ENCODE results near the gene DSCAML1. TPM values are rescaled to one million over a fixed set of nuclear protein-coding genes. Genes with fewer than 3 reads are reported as not detected.

The DSCAML1 gene
- total RNA-seq, 2 experiments from 2014 or later = 1.4 to 3.1 TPM

GRCh38 chr11:117701781-117702180 is 95.2 kb downstream of the DSCAML1 start:
- Mint-ChIP-seq H3K27ac (peak overlapping the region; percentile 5), H3K9me3 (no peaks in the 10 kb centered on the region), H3K4me3 (no peak overlapping the region), H3K36me3 (no peaks in the 10 kb centered on the region), H3K4me1 (peaks cover 7% of the 10 kb centered on the region), H3K27me3 (peaks cover 3% of the 10 kb centered on the region)
- peak; percentile 26 for ATAC-seq (ENCODE audit: low read depth)
- POLR2A ChIA-PET = no interaction called here
- no peak for DNase-seq

GRCh38 chr11:117700551-117700950 is 96.5 kb downstream of the DSCAML1 start:
- no peak overlapping the region for H3K4me3 Mint-ChIP-seq
- H3K4me1 Mint-ChIP-seq = peaks cover 7% of the 10 kb centered on the region
- DNase-seq (no peak), ATAC-seq (ENCODE audit: low read depth) (no peak)
- H3K36me3 Mint-ChIP-seq = no peaks in the 10 kb centered on the region
- POLR2A ChIA-PET = no interaction called here
- no peak overlapping the region for H3K27ac Mint-ChIP-seq
- no peaks in the 10 kb centered on the region for H3K9me3 Mint-ChIP-seq
- H3K27me3 Mint-ChIP-seq = peaks cover 3% of the 10 kb centered on the region

GRCh38 chr11:117697319-117697718 is 99.7 kb downstream of the DSCAML1 start:
- ATAC-seq (ENCODE audit: low read depth) = no peak
- POLR2A ChIA-PET = no interaction called here
- Mint-ChIP-seq H3K4me1 (peaks cover 6% of the 10 kb centered on the region), H3K9me3 (no peaks in the 10 kb centered on the region), H3K27me3 (peaks cover 6% of the 10 kb centered on the region), H3K4me3 (no peak overlapping the region), H3K36me3 (no peaks in the 10 kb centered on the region), H3K27ac (no peak overlapping the region)
- DNase-seq = no peak

- ATAC-seq (ENCODE audit: low read depth) (no peak), DNase-seq (no peak)
- POLR2A ChIA-PET = no interaction called here
- Mint-ChIP-seq H3K36me3 (no peaks in the 10 kb centered on the region), H3K4me3 (no peak overlapping the region), H3K4me1 (no peaks in the 10 kb centered on the region), H3K27ac (no peak overlapping the region), H3K9me3 (no peaks in the 10 kb centered on the region), H3K27me3 (peaks cover 4% of the 10 kb centered on the region)
Measured at GRCh38 chr11:117696540-117696939, 100.5 kb downstream of the DSCAML1 start.

- H3K27ac Mint-ChIP-seq = no peak overlapping the region
- H3K4me3 Mint-ChIP-seq = no peak overlapping the region
- no peaks in the 10 kb centered on the region for H3K9me3 Mint-ChIP-seq
- H3K4me1 Mint-ChIP-seq = no peaks in the 10 kb centered on the region
- H3K36me3 Mint-ChIP-seq = no peaks in the 10 kb centered on the region
- POLR2A ChIA-PET = no interaction called here
- ATAC-seq (ENCODE audit: low read depth) (no peak), DNase-seq (no peak)
- peaks cover 4% of the 10 kb centered on the region for H3K27me3 Mint-ChIP-seq
Measured at GRCh38 chr11:117693344-117693743, 103.7 kb downstream of the DSCAML1 start.

- Mint-ChIP-seq H3K36me3 (no peaks in the 10 kb centered on the region), H3K9me3 (no peaks in the 10 kb centered on the region), H3K4me1 (no peaks in the 10 kb centered on the region), H3K27me3 (peaks cover 7% of the 10 kb centered on the region), H3K4me3 (no peak overlapping the region), H3K27ac (no peak overlapping the region)
- ATAC-seq (ENCODE audit: low read depth) (no peak), DNase-seq (no peak)
- POLR2A ChIA-PET = no interaction called here
Measured at GRCh38 chr11:117691516-117691915, 105.5 kb downstream of the DSCAML1 start.

GRCh38 chr11:117691218-117691514 is 105.8 kb downstream of the DSCAML1 start:
- POLR2A ChIA-PET = no interaction called here
- H3K4me1 Mint-ChIP-seq = no peaks in the 10 kb centered on the region
- no peak for ATAC-seq (ENCODE audit: low read depth)

GRCh38 chr11:117690484-117691217 is 106.4 kb downstream of the DSCAML1 start:
- Mint-ChIP-seq H3K4me1 (no peaks in the 10 kb centered on the region), H3K27me3 (peaks cover 7% of the 10 kb centered on the region), H3K9me3 (no peaks in the 10 kb centered on the region), H3K36me3 (no peaks in the 10 kb centered on the region), H3K4me3 (no peak overlapping the region), H3K27ac (no peak overlapping the region)
- POLR2A ChIA-PET = no interaction called here
- DNase-seq (no peak), ATAC-seq (ENCODE audit: low read depth) (no peak)

More at GRCh38 chr11:117691218-117691514, 105.8 kb downstream of the DSCAML1 start:
- Mint-ChIP-seq H3K36me3 (no peaks in the 10 kb centered on the region), H3K4me3 (no peak overlapping the region), H3K27ac (no peak overlapping the region), H3K9me3 (no peaks in the 10 kb centered on the region), H3K27me3 (peaks cover 7% of the 10 kb centered on the region)
- no peak for DNase-seq

GRCh38 chr11:117688255-117688797 is 108.7 kb downstream of the DSCAML1 start:
- no peak for DNase-seq
- H3K9me3 Mint-ChIP-seq = no peaks in the 10 kb centered on the region
- peaks cover 7% of the 10 kb centered on the region for H3K27me3 Mint-ChIP-seq
- H3K36me3 Mint-ChIP-seq = no peaks in the 10 kb centered on the region
- no peak for ATAC-seq (ENCODE audit: low read depth)
- no peak overlapping the region for H3K4me3 Mint-ChIP-seq
- POLR2A ChIA-PET = no interaction called here
- H3K27ac Mint-ChIP-seq = no peak overlapping the region
- no peaks in the 10 kb centered on the region for H3K4me1 Mint-ChIP-seq

- H3K4me1 Mint-ChIP-seq = no peaks in the 10 kb centered on the region
- no peaks in the 10 kb centered on the region for H3K9me3 Mint-ChIP-seq
- H3K27ac Mint-ChIP-seq = no peak overlapping the region
- H3K4me3 Mint-ChIP-seq = no peak overlapping the region
- H3K27me3 Mint-ChIP-seq = peaks cover 7% of the 10 kb centered on the region
- DNase-seq (no peak), ATAC-seq (ENCODE audit: low read depth) (no peak)
- H3K36me3 Mint-ChIP-seq = no peaks in the 10 kb centered on the region
- POLR2A ChIA-PET = no interaction called here
Measured at GRCh38 chr11:117687776-117688175, 109.2 kb downstream of the DSCAML1 start.

- ATAC-seq (ENCODE audit: low read depth) = no peak
- no peaks in the 10 kb centered on the region for H3K36me3 Mint-ChIP-seq
- no peaks in the 10 kb centered on the region for H3K4me1 Mint-ChIP-seq
- no peak overlapping the region for H3K4me3 Mint-ChIP-seq
- H3K27me3 Mint-ChIP-seq = peaks cover 2% of the 10 kb centered on the region
- no peaks in the 10 kb centered on the region for H3K9me3 Mint-ChIP-seq
- H3K27ac Mint-ChIP-seq = no peak overlapping the region
- POLR2A ChIA-PET = no interaction called here
- DNase-seq = no peak
Measured at GRCh38 chr11:117686711-117687110, 110.3 kb downstream of the DSCAML1 start.

- Mint-ChIP-seq H3K9me3 (no peaks in the 10 kb centered on the region), H3K4me1 (no peaks in the 10 kb centered on the region), H3K4me3 (no peak overlapping the region), H3K27me3 (peaks cover 2% of the 10 kb centered on the region), H3K27ac (no peak overlapping the region), H3K36me3 (no peaks in the 10 kb centered on the region)
- ATAC-seq (ENCODE audit: low read depth) = no peak
- POLR2A ChIA-PET = no interaction called here
- DNase-seq = no peak
Measured at GRCh38 chr11:117685566-117685965, 111.5 kb downstream of the DSCAML1 start.

GRCh38 chr11:117684731-117685130 is 112.3 kb downstream of the DSCAML1 start:
- H3K4me3 Mint-ChIP-seq = no peak overlapping the region
- peaks cover 2% of the 10 kb centered on the region for H3K27me3 Mint-ChIP-seq
- no peaks in the 10 kb centered on the region for H3K4me1 Mint-ChIP-seq
- POLR2A ChIA-PET = no interaction called here
- H3K36me3 Mint-ChIP-seq = no peaks in the 10 kb centered on the region
- DNase-seq = no peak
- no peaks in the 10 kb centered on the region for H3K9me3 Mint-ChIP-seq
- ATAC-seq (ENCODE audit: low read depth) = no peak
- H3K27ac Mint-ChIP-seq = no peak overlapping the region

- POLR2A ChIA-PET = no interaction called here
- H3K27me3 Mint-ChIP-seq = peaks cover 2% of the 10 kb centered on the region
- ATAC-seq (ENCODE audit: low read depth) (no peak), DNase-seq (no peak)
- no peaks in the 10 kb centered on the region for H3K4me1 Mint-ChIP-seq
- H3K9me3 Mint-ChIP-seq = no peaks in the 10 kb centered on the region
- no peak overlapping the region for H3K27ac Mint-ChIP-seq
- no peak overlapping the region for H3K4me3 Mint-ChIP-seq
- no peaks in the 10 kb centered on the region for H3K36me3 Mint-ChIP-seq
Measured at GRCh38 chr11:117684111-117684510, 112.9 kb downstream of the DSCAML1 start.

Measured in activated naive CD8-positive, alpha-beta T cell treated with anti-CD3 and anti-CD28 coated beads, Interleukin-2, amount 10 ng/mL, durations not matched to agents 7 days and 5 days (primary cell).